Activated CD8-positive, alpha-beta memory T cell treated with anti-CD3 and anti-CD28 coated beads, Interleukin-2, amount 50 U/mL, for 1 hour (primary cell): ENCODE results near the gene SLC25A13.

Source experiments
- DNase-seq: peaks from one replicate; pipeline ENCODE4 v3.0.0-alpha.2; 2020; ENCODE audit errors: extremely low read depth

SLC25A13 gene

DNA sequence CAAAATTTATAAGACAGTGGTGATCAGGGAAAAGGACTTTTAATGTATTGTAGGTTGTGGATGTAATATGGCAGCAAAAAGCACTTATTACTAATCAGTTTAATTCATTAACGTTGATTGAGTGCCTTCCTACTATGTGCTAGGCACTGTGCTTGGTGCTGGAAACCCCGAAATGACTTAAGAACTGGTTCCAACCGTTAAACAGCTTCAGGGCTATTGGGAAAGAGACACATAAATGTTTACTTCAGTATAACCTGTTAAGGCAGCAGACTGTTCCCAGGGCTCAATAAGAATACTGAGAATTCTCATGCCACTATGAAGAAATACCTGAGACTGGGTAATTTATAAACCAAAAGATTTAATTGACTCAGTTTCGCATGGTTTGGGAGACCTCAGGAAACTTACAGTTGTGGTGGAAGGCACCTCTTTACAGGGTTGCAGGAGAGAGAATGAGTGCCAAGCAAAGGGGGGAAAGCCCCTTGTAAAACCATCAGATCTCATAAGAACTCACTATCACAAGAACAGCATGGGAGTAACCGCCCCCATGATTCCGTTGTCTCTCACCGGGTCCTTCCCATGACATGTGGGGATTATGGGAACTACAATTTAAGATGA, 1.1 kb upstream of the SLC25A13 start:
- no peak for DNase-seq

DNA sequence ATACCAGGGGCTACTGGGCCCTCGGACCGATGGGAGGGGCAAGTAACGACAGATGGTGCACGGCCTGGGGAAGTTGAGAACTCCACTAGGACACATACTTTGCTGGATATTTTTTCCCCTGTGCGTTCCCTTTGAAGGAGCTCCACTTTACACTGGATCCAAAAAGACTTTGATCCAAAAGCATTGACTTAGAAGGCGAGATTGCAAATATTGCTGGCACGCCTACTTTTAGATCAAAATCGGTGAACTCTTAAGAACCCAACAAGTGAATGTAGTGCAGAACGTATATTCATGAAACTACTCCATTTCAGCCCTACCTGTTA, 436 bp upstream of the SLC25A13 start:
- DNase-seq: no peak

GRCh38 chr7:96321031-96321657, 754 bp downstream of the SLC25A13 start:
- no peak for DNase-seq

DNA sequence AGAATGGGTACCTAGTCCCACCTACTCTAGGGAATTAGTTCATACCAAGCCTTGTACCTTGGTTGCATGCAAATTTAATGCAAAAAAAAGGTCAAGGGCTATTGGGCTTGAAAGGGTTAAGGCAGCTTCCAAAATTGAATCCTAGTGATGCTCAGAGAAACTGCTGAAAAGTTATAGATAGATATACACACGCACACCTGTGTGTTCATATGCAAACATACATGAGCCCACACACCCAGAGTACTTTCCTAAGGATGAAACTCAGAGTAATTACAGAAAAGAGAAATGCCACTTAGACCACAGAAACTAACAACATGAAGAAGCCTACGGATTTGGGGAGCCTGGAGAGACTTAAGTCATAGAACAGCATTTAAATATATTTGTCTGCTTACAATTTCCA, 1.5 kb downstream of the SLC25A13 start:
- no peak for DNase-seq

- DNase-seq: no peak
These were observed 2.5 kb downstream of the SLC25A13 start for GRCh38 chr7:96319439-96319838.

DNA sequence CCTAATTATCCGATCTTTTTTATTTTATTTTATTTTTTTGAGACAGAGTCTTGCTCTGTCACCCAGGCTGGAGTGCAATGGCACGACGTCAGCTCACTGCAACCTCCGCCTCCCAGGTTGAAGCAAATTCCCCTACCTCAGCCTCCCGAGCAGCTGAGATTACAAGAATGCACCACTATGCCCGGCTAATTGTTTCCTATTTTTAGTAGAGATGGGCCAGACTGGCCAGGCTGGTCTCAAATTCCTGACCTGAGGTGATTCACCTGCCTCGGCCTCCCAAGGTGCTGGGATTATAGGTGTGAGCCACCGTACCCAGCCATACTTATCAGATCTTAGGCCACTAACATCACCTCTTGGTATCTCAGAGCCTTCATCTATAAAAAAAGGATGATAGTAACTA, 4.9 kb downstream of the SLC25A13 start:
- no peak for DNase-seq

DNA sequence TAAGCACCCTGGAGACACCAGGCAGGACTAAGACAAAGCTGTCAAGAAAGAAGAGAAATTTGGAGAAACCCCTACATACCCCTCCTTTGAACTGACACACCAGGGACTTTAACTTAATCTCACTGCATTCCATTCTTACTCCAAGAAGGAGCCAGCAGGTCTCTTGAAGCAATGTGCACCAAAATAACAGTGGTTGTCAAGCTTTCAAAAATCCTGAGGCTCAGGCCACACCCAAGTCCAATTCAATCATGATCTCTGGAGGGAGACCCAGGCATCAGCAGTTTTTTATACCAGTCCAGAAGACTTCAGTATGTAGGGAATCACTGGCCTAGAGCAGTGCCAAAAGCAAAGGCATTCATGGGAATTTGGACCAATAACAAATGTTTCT, 6.8 kb downstream of the SLC25A13 start:
- DNase-seq: no peak

DNA sequence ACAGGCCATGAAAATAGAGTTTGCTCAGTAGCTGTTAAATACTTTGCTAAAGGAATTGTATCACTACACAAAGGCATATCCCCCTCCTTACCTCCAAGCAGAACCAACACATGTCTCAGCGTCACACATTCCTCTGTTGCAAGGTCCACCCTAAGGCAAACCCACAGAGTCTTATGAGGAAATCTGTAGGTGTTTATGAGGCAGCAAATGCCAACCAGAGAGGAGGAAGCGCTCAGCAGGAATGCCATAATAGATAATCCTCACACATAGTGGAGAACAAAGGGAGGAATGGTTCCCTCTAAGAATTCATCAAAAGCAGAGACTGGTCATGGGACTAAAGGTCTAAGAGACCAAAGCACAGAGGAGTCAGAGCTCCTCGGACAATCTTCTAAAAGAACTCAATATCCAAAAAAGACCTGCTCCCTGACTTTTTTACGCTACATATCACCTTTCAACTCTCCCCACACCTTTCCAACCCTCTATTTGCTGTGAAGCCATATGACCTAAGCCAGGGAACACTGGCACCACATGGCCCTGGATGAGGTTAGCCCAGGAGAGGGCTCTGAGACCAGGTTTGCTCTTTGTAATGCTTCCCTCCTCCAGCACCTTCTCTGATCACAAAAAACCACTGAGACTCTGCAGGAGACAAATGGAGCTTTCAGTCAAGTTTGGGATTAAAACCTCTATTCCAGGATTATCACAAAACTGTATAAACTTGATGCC, 7.3 kb downstream of the SLC25A13 start:
- DNase-seq: no peak

DNA sequence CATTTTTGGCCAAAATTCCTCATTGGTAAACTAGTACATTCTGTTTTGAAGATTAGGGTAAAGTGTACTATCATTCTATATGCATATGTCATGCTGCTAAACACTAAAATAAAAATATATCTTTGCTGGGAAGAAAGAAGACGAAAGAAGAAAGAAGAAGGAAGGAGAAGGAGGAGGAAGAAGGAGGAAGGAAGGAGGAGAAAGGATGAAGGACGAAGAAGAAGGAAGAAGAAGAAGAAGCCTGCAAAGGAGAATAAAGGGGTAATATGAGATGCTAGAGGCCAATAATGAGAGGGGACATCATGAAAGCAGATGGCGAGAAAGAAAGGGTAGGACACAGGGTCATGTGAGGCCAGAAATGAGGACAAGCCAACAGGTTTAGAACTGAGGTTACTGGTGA, 8.0 kb downstream of the SLC25A13 start:
- no peak for DNase-seq

GRCh38 chr7:96312502-96312901, 9.4 kb downstream of the SLC25A13 start:
- DNase-seq: no peak

GRCh38 chr7:96311967-96312366, 9.9 kb downstream of the SLC25A13 start:
- DNase-seq: no peak

DNA sequence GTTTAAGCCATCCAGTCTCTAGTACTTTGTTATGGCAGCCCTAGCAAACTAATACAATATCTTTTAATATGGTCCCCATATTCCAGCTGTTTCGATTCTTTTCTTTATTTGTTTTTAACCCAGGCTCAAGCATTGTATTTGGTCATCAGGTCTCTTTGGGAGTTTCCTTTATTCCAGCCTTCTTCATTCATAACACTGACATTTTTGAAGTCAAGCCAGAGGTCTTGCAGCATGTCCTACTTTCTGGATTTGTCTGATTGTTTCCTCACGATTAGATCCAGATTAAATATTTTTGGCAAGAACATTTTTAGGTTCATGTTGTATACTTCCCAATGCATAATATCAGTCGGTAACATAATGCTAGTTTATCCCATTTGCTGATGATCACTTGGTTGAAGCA, 11.8 kb downstream of the SLC25A13 start:
- DNase-seq: no peak

DNA sequence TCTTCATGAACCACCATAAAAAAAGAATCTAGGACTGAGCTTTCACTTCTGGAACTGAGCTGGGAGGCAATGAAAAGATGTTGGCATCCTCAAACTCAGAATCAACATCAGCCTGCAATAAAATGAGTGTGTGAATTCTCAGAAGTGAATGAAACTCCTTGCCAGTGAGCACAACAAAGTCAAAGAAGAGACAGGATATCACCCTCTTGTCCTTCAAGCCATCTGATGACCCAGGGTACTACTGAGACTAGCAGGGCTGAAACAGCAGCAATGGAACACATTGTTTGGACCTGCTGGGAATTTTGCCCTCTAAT, 13.0 kb downstream of the SLC25A13 start:
- no peak for DNase-seq

DNA sequence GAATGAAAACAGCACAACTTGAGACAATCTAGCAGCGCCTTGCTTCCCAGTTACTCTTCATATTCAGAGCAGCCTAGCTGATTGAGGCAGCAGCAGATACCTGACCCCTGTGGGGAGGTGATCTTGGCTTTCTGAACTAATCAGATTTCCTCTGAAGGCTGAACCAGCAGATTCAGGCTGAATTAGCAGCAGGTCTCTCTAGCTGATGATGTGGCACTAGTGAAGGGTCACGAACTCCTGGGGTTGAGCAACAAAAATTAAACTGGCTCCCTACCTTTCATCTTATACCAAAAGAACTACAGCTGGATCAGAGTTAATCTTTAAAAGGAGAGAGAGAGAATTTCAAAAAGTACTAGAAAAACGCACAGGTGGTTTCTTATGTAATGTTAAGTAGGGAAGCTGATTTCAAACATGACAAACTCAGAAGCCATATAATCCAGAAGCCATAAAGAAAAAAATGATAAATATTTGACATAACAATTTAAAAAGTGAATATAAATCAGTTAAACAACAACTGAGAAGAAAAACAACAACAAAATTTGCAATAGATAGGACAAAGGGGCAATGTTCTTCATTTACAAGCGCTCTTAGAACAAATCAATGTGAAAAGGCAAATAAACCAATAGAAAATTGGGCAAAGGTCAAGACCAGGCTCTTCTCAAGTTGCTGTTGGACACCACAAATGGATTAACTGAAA, 13.5 kb downstream of the SLC25A13 start:
- DNase-seq: no peak

DNA sequence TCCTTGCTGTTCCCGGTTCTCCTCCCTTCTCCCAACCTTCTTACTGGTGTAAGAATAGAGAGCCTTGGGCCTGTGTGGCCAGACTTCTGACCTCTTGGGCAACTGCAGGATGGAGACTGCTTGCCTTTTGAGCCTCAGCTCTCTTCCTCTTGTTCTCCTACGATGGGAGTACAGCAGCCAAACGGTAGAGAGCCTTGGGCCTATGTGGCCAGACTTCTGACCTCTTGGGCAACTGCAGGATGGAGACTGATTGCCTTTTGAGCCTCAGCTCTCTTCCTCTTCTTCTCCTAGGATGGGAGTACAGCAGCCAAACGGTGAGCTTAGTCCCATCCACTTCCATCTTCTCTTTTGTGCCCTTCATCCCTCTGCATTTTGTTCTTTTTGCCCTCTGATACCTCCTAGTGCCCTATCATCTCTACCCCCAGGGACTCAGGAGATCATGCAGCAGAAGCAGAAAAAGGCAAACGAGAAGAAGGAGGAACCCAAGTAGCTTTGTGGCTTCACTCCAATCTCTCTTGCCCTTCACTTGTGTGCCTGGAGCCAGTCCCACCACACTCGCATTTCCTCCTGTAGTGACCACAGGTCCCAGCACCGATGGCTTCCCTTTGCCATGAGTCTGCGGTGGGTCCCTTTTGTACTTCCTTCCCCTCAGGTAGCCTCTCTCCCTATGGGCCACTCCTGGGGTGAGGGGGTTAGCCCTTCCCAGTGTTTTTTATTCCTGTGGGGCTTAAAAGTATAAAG, 15.3 kb downstream of the SLC25A13 start:
- DNase-seq: no peak

DNA sequence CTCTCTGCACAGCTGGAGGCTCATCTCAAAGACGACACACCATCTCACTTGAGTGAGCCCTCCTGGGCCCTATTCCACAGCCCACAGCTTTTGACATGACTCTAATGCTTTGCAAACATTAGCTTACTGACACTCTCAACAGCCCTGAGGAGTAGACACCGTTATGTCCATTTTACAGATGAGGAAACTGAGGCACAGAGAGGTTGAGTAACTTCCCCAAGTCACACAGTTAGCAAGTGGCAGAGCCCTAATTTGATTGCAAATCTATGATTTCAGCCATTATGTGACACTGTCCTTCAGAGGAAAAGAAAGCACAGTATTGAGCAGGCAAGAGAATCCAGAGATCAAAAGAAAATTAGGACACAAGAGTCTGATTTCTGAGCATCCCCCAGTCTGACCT, 16.0 kb downstream of the SLC25A13 start:
- no peak for DNase-seq

- DNase-seq: no peak
These were observed 17.3 kb downstream of the SLC25A13 start for GRCh38 chr7:96304573-96304972.

GRCh38 chr7:96303686-96304443, 18.0 kb downstream of the SLC25A13 start:
- no peak for DNase-seq

GRCh38 chr7:96303105-96303685, 18.7 kb downstream of the SLC25A13 start:
- no peak for DNase-seq

GRCh38 chr7:96300986-96301385, 20.9 kb downstream of the SLC25A13 start:
- DNase-seq: no peak

DNA sequence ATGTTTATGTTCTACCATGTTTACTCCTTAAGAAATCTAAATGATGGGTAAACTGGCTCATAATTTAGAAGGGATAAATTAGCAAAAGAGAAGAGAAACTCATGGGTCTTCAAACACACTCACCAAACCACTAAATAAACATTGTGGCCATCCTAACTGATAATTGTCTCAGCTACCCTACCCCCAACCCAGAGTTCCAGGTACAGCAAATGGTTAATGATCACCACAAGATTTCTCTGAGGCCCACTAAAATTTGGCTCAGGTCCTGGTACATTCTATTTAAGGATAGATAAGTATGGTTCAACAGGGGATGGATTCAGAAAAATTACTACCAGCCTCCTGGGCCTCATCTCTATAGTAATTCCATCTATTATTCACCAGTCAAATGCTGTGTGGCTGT, 21.4 kb downstream of the SLC25A13 start:
- no peak for DNase-seq
